Measurements from ENCODE around the gene PLEKHN1.
"Not testable (repeated sequence)": the region's sequence is repeated elsewhere in the genome, so short reads cannot be mapped to it uniquely, and the experiment has no call there.

PLEKHN1 gene

DNA sequence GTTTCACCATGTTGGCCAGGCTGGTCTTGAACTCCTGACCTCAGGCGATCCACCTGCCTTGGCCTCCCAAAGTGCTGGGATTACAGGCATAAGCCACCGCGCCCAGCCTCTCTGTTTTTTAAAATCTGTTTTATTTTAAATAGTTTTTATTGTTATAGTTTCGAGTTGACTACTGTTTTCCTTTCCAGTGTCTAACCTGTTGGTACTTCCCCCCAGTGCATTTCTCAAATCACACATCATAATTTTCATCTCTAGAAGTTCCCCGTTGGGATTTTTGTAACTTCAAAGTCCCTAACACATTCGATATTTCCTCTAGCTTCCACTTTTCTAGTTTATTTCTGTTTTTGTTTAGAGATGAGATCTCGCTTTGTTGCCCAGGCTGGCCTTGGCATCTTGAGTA, 26.1 kb downstream of the PLEKHN1 start:
- H3K4me2 ChIP-seq (ENCODE audit: low read length) = no peak overlapping the region
- H2AFZ ChIP-seq (ENCODE audit: low read length) = no peak overlapping the region
- no peak overlapping the region for H3K9ac ChIP-seq (ENCODE audit: low read length)
- H3F3A ChIP-seq (ENCODE audit: insufficient read depth, low read length) = no peaks in the 10 kb centered on the region
- no peak overlapping the region for H3K4me3 ChIP-seq (ENCODE audit: low read depth, low read length, poor library complexity, severe bottlenecking)
- no peaks in the 10 kb centered on the region for H3K36me3 ChIP-seq (ENCODE audit: insufficient read depth, low read length)
- peaks cover 10% of the 10 kb centered on the region; the same call in 1 of the 2 replicates for H3K27me3 ChIP-seq (ENCODE audit: insufficient read depth, low read length)
- no peaks in the 10 kb centered on the region for H3K4me1 ChIP-seq (ENCODE audit: insufficient read depth, low read length, severe bottlenecking)
- TF ChIP-seq CTCF (IDR thresholded peaks at IDR 0.05; ENCODE audit: low read length) (no peak), EZH2 (IDR thresholded peaks at IDR 0.05; ENCODE audit: borderline replicate concordance, low read length) (no peak)
- no peaks in the 10 kb centered on the region for H3K9me2 ChIP-seq (ENCODE audit: low read depth, low read length)
- H3K79me2 ChIP-seq (ENCODE audit: insufficient read depth, low read length) = no peaks in the 10 kb centered on the region
- H3K27ac ChIP-seq (ENCODE audit: low read depth, low read length, poor library complexity, severe bottlenecking) = no peak overlapping the region
- no peaks in the 10 kb centered on the region for H4K20me1 ChIP-seq (ENCODE audit: insufficient read depth, low read length)
- H3K9me3 ChIP-seq (ENCODE audit: low read length) = no peaks in the 10 kb centered on the region

DNA sequence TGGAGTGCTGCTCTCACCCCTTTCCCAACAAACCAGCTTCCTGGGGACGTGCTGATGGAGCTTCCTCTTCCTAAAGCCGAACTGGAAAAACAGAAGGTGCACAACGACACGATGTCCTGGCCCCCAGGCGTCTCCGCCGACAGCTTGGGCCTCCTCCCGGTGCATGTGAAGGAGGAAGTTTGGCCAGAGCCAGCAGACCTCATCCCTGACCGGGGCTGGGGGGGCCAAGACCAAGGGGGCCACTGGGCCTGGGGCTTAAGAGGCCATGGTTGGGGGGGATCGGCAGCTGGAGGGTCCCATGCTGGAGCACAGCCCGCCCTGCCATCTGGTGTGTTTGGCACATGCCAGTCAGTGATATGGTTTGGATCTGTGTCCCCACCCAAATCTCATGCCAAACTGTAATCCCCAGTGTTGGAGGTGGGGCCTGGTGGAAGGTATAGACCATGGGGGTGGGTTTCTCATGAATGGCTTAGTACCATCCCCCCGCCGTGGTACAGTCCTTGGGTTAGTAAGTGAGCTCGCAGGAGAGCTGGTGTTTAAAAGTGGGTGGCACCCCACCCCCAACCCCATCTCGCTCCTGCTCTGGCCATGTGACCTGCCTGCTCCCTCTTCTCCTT, 27.2 kb downstream of the PLEKHN1 start:
- Histone ChIP-seq H3K27ac (ENCODE audit: low read depth, low read length, poor library complexity, severe bottlenecking) (no peak overlapping the region), H4K20me1 (ENCODE audit: insufficient read depth, low read length) (no peaks in the 10 kb centered on the region), H3F3A (ENCODE audit: insufficient read depth, low read length) (no peaks in the 10 kb centered on the region), H3K27me3 (ENCODE audit: insufficient read depth, low read length) (peaks cover 10% of the 10 kb centered on the region; the same call in 1 of the 2 replicates), H3K9me2 (ENCODE audit: low read depth, low read length) (no peaks in the 10 kb centered on the region), H2AFZ (ENCODE audit: low read length) (no peak overlapping the region), H3K9ac (ENCODE audit: low read length) (no peak overlapping the region), H3K9me3 (ENCODE audit: low read length) (no peaks in the 10 kb centered on the region), H3K4me2 (ENCODE audit: low read length) (no peak overlapping the region), H3K79me2 (ENCODE audit: insufficient read depth, low read length) (no peaks in the 10 kb centered on the region), H3K4me1 (ENCODE audit: insufficient read depth, low read length, severe bottlenecking) (no peaks in the 10 kb centered on the region), H3K4me3 (ENCODE audit: low read depth, low read length, poor library complexity, severe bottlenecking) (no peak overlapping the region), H3K36me3 (ENCODE audit: insufficient read depth, low read length) (no peaks in the 10 kb centered on the region)
- TF ChIP-seq EZH2 (IDR thresholded peaks at IDR 0.05; ENCODE audit: borderline replicate concordance, low read length) = no peak
- TF ChIP-seq CTCF (IDR thresholded peaks at IDR 0.05; ENCODE audit: low read length) = no peak

- not testable (repeated sequence) for H3K4me2 ChIP-seq (ENCODE audit: low read length); H3K36me3 ChIP-seq (ENCODE audit: insufficient read depth, low read length); H3K4me3 ChIP-seq (ENCODE audit: low read depth, low read length, poor library complexity, severe bottlenecking); H3K27me3 ChIP-seq (ENCODE audit: insufficient read depth, low read length); H3K9me3 ChIP-seq (ENCODE audit: low read length); H3K9ac ChIP-seq (ENCODE audit: low read length); H3K27ac ChIP-seq (ENCODE audit: low read depth, low read length, poor library complexity, severe bottlenecking); H2AFZ ChIP-seq (ENCODE audit: low read length); H4K20me1 ChIP-seq (ENCODE audit: insufficient read depth, low read length); H3K79me2 ChIP-seq (ENCODE audit: insufficient read depth, low read length); H3K9me2 ChIP-seq (ENCODE audit: low read depth, low read length); H3K4me1 ChIP-seq (ENCODE audit: insufficient read depth, low read length, severe bottlenecking); H3F3A ChIP-seq (ENCODE audit: insufficient read depth, low read length)
Measured at GRCh38 chr1:994546-994945, 28.3 kb downstream of the PLEKHN1 start.
